Body of pancreas (tissue), 4 donors: ENCODE data around the gene TBC1D8B. TPM values are rescaled to one million over a fixed set of nuclear protein-coding genes. Genes with fewer than 3 reads are reported as not detected.
A peak's percentile ranks its signal among the peaks of the same experiment; 100 is the strongest.
"Not testable (repeated sequence)": the region's sequence is repeated elsewhere in the genome, so short reads cannot be mapped to it uniquely, and the experiment has no call there.

ENCODE experiments used
- ATAC-seq: fragments of 150-250 bp; one replicate; pipeline ENCODE4 v1.9.1; 2016
- DNase-seq, 4 donors: peaks; one replicate each; pipeline ENCODE4 v3.0.0-alpha.2; 2019
- H3K27ac ChIP-seq, 4 donors: fragments of 200-600 bp; sonication (generic); 1 replicate in 3 of 4; 2 replicates in 1 of 4; pipeline versions ENCODE4 v1.5.1 to v1.6.1; 2016 to 2019; ENCODE audit warnings: mild to moderate bottlenecking in 1 of 4, mixed read lengths in 1 of 4, moderate library complexity in 1 of 4
- H3K27me3 ChIP-seq, 2 donors: fragments of 200-600 bp; sonication (generic); one replicate each; pipeline ENCODE4 v1.6.0; 2016; ENCODE audit warnings: mild to moderate bottlenecking in 1 of 2
- H3K36me3 ChIP-seq, 2 donors: fragments of 200-600 bp; sonication (generic); replicated peaks in 1 of 2; 2 replicates each; pipeline ENCODE4 v1.5.1; 2016; ENCODE audit warnings: low read depth in 2 of 2; ENCODE audit not compliant: insufficient read depth in 1 of 2
- H3K4me1 ChIP-seq: fragments of 200-600 bp; sonication (generic); one replicate; pipeline ENCODE4 v1.6.0; 2016
- H3K4me3 ChIP-seq, 2 donors: fragments of 200-600 bp; sonication (generic); 1 replicate in 1 of 2; 2 replicates in 1 of 2; pipeline ENCODE4 v1.5.1; 2016 to 2019
- H3K9me3 ChIP-seq, 3 donors: fragments of 200-600 bp; sonication (generic); 1 replicate in 2 of 3; 2 replicates in 1 of 3; pipeline ENCODE4 v1.5.1; 2016
- CTCF ChIP-seq, 7 experiments: fragments of 450-650 bp in 4 of 7; fragments of 200-600 bp in 3 of 7; sonication (generic) in 3 of 7; IDR thresholded peaks; one replicate each; pipeline ENCODE4 v1.5.1; 2016 to 2019; ENCODE audit warnings: antibody characterized with exemption in 7 of 7
- POLR2A ChIP-seq, 3 donors: fragments of 450-650 bp; IDR thresholded peaks; one replicate each; pipeline ENCODE4 v1.6.1; 2016; ENCODE audit warnings: antibody characterized with exemption in 3 of 3, mild to moderate bottlenecking in 2 of 3
- WGBS, 2 donors: methylation state at CpG; one replicate each; pipeline ENCODE4 v1.1.5; 2017; 5-methylcytosine and 5-hydroxymethylcytosine counted together
- intact Hi-C: fragments of 100-400 bp; cut with DNase I; formaldehyde crosslinking; loops from one replicate; pipeline ENCODE4 v1.15.1; 2023
- total RNA-seq, 2 donors: library from RNA; depleted of rRNA; stranded (reverse); fragments of >200 nt; gene quantifications; one replicate each; pipeline ENCODE4 v1.1.0, GENCODE V29; 2016

The TBC1D8B gene
- total RNA-seq: 10 to 100 TPM; 10.6 to 14.5 TPM

GRCh38 chrX:106802388-106803275, at the start of gene TBC1D8B:
TBC1D8B (plus strand) TSS chrX:106802673; CDS start chrX:106802854, 181 bp downstream.
- Histone ChIP-seq H3K9me3 (no peaks in the 10 kb centered on the region), H3K27me3 (no peaks in the 10 kb centered on the region), H3K36me3 (no peaks in the 10 kb centered on the region), H3K4me1 (peaks cover 8% of the 10 kb centered on the region), H3K4me3 (peak within 1 kb of the TSS in 1 of 2 donors; percentile 41), H3K27ac (peak within 1 kb of the TSS; percentile 55 to 93 (median 86))
- no peak for TF ChIP-seq CTCF (IDR thresholded peaks at IDR 0.05)
- peak; percentile 31 to 89 (median 85) for TF ChIP-seq POLR2A (IDR thresholded peaks at IDR 0.05)
- ATAC-seq: peak; percentile 99
- intact Hi-C loops: no loop called here
- peak; percentile 82 to 93 (median 86) for DNase-seq
- WGBS, 2 donors: 1% methylated on average over 18 to 28 of the region's 36 CpGs

- H3K36me3 ChIP-seq, H3K27ac ChIP-seq, H3K27me3 ChIP-seq, intact Hi-C loops, DNase-seq, H3K4me1 ChIP-seq, H3K9me3 ChIP-seq, H3K4me3 ChIP-seq, ATAC-seq: not testable (repeated sequence)
- WGBS, 2 donors: 89 to 90% methylated on average over 1 of the region's 1 CpG
Observed at GRCh38 chrX:106769288-106769687, 33.2 kb upstream of the TBC1D8B start.

- 21 to 42% methylated on average over 2 of the region's 2 CpGs for WGBS, 2 donors
- H3K36me3 ChIP-seq: no peaks in the 10 kb centered on the region
- DNase-seq (no peak), ATAC-seq (no peak)
- no peak overlapping the region for H3K27ac ChIP-seq
- TF ChIP-seq POLR2A (IDR thresholded peaks at IDR 0.05) (no peak), CTCF (IDR thresholded peaks at IDR 0.05) (no peak)
- H3K9me3 ChIP-seq: no peaks in the 10 kb centered on the region
- no peak overlapping the region for H3K4me3 ChIP-seq
- peaks cover 2% of the 10 kb centered on the region for H3K4me1 ChIP-seq
- intact Hi-C loops: no loop called here
- no peaks in the 10 kb centered on the region for H3K27me3 ChIP-seq
Observed at GRCh38 chrX:106774981-106775380, 27.5 kb upstream of the TBC1D8B start.

GRCh38 chrX:106780264-106780663, 22.2 kb upstream of the TBC1D8B start:
- Histone ChIP-seq H3K27ac (peak overlapping the region in 2 of 4 donors; percentile 57 to 70), H3K9me3 (no peaks in the 10 kb centered on the region), H3K4me1 (peaks cover 15% of the 10 kb centered on the region), H3K27me3 (no peaks in the 10 kb centered on the region), H3K36me3 (no peaks in the 10 kb centered on the region), H3K4me3 (no peak overlapping the region)
- intact Hi-C loops: no loop called here
- 7 to 21% methylated on average over 2 of the region's 2 CpGs for WGBS, 2 donors
- TF ChIP-seq CTCF (IDR thresholded peaks at IDR 0.05): no peak
- TF ChIP-seq POLR2A (IDR thresholded peaks at IDR 0.05): no peak
- peak; percentile 30 for ATAC-seq
- no peak for DNase-seq

GRCh38 chrX:106780664-106781377, 21.7 kb upstream of the TBC1D8B start:
- Histone ChIP-seq H3K4me1 (peaks cover 15% of the 10 kb centered on the region), H3K27ac (peak overlapping the region in 2 of 4 donors; percentile 57 to 70), H3K27me3 (no peaks in the 10 kb centered on the region), H3K9me3 (no peaks in the 10 kb centered on the region), H3K4me3 (no peak overlapping the region), H3K36me3 (no peaks in the 10 kb centered on the region)
- peak in 1 of 4 donors; percentile 20 for DNase-seq
- TF ChIP-seq POLR2A (IDR thresholded peaks at IDR 0.05) (no peak), CTCF (IDR thresholded peaks at IDR 0.05) (no peak)
- intact Hi-C loops: no loop called here
- ATAC-seq: peak; percentile 91
- 0 to 31% methylated on average over 1 of the region's 1 CpG for WGBS, 2 donors
